ENCODE data around the gene MPP7.

DNA sequence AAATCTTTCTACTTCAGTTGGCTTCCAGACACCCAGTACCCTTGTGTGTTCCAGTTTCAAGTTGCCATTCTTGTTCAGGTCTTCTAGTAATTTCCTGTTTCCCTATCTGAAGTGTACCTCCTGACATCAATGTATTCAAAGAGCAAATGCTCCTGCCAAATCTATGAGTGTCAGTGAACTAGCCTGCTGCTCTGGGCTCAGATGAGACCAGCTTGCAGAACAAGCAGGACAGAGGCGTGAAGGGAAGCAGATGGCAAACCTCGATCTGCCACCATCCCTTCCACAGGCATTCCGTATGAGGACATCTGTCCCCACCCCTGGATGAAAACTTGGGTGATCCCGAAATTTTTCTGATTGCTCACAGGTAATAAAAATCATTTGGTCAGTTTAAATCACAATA, 4.4 kb upstream of the MPP7 start:
- TF ChIP-seq, protein P1, sequence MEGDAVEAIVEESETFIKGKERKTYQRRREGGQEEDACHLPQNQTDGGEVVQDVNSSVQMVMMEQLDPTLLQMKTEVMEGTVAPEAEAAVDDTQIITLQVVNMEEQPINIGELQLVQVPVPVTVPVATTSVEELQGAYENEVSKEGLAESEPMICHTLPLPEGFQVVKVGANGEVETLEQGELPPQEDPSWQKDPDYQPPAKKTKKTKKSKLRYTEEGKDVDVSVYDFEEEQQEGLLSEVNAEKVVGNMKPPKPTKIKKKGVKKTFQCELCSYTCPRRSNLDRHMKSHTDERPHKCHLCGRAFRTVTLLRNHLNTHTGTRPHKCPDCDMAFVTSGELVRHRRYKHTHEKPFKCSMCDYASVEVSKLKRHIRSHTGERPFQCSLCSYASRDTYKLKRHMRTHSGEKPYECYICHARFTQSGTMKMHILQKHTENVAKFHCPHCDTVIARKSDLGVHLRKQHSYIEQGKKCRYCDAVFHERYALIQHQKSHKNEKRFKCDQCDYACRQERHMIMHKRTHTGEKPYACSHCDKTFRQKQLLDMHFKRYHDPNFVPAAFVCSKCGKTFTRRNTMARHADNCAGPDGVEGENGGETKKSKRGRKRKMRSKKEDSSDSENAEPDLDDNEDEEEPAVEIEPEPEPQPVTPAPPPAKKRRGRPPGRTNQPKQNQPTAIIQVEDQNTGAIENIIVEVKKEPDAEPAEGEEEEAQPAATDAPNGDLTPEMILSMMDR (IDR thresholded peaks at IDR 0.05; ENCODE audit: low read depth, low read length, poor library complexity, severe bottlenecking) = no peak
- no peak for TF ChIP-seq EZH2phosphoT487 (IDR thresholded peaks at IDR 0.05; ENCODE audit: borderline replicate concordance, low read length)
